Measurements from ENCODE around the gene ADAMTS10.

The ADAMTS10 gene

DNA sequence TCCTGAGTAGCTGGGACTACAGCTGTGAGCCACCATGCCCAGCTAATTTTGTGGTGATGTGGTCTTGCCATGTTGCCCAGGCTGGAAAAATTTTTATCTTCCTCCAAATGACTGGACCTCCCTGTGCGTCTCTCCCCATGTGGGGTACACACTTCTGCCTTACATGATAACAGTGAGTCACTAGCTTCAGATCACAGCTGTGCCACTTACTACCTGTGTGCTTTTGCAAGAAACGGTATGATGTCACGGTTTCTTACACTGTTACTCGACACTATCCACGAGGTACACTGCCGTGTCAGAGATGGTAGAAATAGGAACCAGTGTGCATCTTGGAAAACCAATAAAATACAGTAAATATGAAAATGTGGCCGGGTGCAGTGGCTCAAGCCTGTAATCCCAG, 79.0 kb downstream of the ADAMTS10 start:
- H3K4me3 ChIP-seq (ENCODE audit: low read depth, low read length), result no peak overlapping the region
- TF ChIP-seq, protein P1, sequence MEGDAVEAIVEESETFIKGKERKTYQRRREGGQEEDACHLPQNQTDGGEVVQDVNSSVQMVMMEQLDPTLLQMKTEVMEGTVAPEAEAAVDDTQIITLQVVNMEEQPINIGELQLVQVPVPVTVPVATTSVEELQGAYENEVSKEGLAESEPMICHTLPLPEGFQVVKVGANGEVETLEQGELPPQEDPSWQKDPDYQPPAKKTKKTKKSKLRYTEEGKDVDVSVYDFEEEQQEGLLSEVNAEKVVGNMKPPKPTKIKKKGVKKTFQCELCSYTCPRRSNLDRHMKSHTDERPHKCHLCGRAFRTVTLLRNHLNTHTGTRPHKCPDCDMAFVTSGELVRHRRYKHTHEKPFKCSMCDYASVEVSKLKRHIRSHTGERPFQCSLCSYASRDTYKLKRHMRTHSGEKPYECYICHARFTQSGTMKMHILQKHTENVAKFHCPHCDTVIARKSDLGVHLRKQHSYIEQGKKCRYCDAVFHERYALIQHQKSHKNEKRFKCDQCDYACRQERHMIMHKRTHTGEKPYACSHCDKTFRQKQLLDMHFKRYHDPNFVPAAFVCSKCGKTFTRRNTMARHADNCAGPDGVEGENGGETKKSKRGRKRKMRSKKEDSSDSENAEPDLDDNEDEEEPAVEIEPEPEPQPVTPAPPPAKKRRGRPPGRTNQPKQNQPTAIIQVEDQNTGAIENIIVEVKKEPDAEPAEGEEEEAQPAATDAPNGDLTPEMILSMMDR (IDR thresholded peaks at IDR 0.05; ENCODE audit: low read depth, low read length, missing control alignments), result no peak
- in situ Hi-C loops (cut with HindIII; ENCODE audit: low sequenced_read_pairs), result no loop called here
- no peak for DNase-seq (ENCODE audit: low read depth)

Data from astrocyte of the cerebellum (primary cell).